GDM1 (cell line): Measurements from ENCODE around the gene HIVEP1.
"Not testable (repeated sequence)": the region's sequence is repeated elsewhere in the genome, so short reads cannot be mapped to it uniquely, and the experiment has no call there.

Experiments used
- DNase-seq: peaks from one replicate; lab custom pipeline; 2025; lab: John Stamatoyannopoulos, UW

The HIVEP1 gene

DNA sequence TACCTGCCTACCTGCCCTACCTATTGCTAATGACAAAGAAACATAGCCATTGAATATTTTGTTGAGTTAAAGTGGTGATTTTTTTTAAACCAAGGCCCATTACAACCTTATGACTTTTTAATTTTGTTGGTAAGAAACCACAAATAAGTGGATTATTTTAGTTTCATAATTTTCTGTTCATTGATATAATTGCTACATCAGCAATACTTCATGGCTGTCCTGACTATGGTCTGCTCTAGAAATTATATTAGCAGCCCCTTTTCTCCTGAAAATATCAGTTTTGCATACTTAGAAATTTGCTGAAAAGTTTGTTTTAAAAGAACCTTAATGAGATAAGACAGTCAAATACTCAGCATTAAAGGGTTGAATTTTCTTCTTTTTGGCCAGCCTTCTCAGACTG lies 106.5 kb downstream of the HIVEP1 start:
- no peak for DNase-seq

DNA sequence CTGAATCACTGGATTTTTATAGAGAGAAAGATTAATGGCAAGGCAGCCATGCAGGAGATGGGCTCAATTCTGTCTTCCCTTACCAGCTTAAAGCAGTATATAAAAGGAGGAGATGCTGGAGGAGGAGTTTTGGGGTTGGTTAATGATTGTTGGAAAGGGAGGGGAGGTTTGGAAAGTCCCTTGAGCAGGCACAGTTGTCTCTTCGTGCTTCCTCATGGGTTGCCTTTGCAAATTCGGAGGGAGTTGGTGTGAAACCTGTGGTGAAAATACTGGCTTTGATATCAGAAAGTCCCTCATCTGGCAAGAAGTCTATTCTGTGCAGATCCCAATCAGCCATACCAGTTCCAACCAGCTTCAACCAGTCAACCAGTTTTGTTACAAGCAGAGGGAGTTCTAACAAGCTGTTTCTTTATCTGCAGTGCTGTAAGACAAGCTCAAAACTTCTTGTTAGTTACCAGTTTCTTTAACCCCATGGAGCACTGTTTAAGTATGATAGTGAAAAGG lies 107.0 kb downstream of the HIVEP1 start:
- no peak for DNase-seq

DNA sequence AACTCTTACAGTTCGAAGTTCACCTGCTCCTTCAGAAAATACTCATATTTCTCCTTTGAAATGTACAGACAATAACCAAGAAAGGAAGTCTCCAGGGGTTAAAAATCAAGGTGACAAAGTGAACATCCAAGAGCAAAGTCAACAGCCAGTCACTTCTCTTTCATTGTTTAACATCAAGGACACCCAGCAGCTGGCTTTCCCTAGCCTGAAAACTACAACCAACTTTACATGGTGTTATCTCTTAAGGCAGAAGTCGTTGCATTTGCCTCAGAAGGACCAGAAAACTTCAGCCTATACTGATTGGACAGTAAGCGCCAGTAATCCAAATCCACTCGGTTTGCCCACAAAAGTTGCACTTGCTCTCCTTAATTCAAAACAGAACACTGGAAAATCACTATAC lies 113.3 kb downstream of the HIVEP1 start:
- no peak for DNase-seq

DNA sequence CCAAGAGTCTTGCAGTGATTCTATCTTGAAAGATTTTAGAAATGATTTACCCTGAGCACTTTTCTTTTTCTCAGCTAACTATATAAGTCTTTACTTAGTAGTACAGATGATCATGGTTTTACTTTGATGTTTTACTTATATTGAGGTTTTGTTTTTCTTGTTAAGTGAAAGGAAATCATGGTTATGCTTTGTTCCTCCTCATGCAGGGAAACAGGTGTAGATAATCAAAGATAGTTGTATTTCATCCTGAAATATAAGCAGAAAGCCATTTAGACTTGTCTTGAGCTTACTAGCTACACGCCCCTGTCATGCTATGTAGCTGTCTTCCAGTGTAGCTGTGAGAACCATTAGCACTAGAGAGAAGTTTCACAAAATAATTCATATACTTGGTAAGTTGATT lies 113.9 kb downstream of the HIVEP1 start:
- no peak for DNase-seq

DNA sequence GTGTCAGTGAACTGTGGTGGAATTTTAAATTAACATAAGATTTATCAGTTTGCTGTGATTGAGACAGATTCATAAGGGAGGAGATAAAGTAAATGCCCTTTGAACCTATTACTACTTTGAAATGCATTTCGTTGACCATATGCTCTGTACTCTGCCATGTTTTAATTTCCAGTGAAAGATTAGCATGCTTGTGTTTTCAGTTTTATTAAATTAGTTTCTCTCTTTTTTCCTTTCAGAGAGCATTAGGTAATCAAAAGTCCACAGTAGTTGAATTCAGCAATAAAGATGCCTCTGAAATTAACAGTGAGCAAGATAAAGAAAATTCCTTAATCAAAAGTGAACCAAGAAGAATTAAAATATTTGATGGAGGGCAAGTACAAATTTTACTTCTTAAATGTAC lies 117.4 kb downstream of the HIVEP1 start:
- DNase-seq, result no peak

DNA sequence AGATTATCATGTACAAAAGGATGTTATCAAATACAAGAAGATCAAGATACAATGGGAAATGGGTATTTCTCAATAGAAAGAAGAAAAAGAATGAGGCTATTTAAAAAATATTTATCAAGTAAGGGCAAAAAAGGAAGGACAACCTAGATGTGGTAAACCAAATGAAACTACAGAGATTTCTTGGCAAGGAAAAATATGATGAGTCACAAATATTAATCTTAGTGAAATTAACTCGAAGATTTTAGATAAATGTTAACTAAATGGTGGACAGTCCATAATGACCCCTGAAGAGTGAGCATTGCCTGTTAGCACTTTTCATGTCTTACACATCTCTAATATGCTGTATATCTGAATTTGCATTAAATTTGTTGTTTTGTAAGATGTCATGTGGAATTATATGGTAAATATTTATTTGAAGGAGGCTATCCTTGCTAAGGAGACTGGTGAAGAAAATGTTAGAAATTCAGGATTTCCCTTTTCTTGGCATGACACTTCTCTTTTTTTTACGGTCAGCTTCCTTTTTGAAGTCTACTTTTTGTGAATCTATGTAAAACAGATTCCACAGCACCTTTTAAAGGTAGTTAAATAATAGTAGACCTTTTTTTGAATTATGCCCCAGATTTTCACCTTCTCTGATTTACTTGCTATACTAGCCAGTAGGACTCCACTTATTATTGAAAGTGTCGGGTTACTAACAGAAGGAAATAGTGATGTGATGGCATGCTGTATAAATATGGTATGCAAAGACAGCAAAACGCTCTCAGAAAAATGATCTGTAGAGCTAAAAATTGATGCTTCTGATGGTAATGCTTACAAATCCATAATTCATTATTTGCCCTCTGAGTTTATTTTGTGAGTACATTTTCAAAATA lies 120.5 kb downstream of the HIVEP1 start:
- no peak for DNase-seq

DNA sequence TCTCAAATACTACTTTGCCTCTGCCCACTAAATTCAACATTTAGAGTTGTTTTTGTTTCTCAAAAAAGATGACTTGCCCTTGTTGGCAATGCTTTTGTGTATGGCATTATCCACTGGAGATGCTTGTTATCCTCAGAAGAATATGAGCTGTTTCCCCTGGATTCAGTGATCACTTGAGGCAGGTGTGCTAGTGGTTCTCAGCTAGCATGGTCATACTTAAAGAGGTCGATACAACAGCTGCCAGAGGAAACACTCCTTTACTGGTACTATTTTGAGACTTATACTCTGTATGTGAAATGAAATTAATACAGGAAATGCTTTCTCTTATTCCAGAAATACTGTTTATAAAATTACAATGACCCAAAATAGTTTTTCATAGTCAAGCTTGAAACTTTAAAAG lies 122.5 kb downstream of the HIVEP1 start:
- no peak for DNase-seq

DNA sequence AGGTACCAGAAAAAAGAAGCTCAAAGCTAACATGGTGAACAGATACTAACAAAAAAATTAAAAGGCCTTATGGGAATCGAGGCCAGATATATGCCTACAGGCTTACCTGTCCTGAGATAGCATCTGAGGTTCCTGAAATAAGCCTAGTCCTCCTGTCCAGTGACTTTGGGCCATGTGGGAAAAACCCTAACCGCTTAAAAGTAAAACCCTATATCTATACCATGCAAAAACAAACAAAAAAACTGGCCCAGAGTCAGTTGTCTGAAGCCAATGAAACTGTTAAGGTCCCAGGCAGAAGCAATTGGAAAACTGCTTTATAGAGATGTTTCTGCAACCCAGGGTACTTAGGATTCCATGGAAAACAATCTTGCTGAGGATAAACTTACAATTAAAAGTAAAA lies 122.9 kb downstream of the HIVEP1 start:
- no peak for DNase-seq

DNA sequence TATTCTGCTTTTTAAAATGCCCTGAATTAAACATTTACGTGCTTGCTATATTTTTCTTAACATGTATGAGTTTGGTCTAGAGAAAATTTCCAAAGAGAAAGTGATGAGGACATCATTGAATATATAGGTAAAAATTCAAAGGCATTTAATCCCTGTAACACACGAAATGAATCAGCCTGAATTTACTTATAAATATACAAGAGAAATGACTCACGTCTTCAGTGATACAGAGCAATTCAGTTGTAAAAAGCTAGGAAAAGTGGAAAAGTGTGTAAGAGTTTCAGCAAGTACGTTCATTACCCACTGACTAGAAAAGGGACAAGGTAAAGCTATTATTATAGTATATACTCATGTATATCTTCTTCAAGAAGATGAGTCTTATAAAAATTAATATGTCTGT lies 124.8 kb downstream of the HIVEP1 start:
- DNase-seq, result no peak

DNA sequence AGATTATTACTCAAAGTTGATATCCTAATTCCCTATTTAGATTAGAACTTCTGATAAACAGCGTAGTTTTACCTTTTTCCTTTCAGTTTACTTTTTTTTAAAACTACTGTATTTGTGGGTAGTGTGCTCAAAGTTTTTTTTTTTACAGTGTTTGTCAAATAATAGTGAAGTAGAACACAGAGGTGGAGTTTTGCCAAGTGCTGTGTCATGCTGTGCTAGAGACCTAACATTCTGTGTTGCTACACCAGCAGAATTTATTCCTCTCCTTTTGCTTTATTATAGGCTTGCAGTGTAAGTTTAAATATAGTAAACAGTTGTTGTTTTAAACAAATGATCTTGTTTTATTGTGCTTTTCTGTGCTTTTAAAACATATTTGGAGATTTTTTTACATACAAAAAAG lies 125.4 kb downstream of the HIVEP1 start:
- peak; percentile 5 for DNase-seq

DNA sequence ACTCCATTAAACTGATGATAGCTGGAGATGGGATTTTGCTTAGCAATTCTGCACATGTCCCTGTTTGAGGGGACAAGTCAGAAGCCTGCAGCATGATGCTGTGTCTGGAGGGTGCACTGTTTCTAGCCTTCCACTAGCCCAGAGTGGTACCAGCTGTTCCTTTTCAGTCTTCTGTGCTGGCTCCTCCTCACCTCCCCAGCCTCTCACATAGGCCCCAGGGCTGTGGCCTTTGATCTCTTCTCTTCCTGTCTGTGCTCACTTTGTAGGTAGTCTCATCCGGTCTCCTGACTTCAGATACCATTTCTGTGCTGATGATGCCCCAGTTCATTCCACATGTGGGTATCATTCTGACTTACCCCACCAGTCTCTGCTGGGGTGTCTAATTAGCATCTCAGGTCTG lies 126.3 kb downstream of the HIVEP1 start:
- no peak for DNase-seq

DNA sequence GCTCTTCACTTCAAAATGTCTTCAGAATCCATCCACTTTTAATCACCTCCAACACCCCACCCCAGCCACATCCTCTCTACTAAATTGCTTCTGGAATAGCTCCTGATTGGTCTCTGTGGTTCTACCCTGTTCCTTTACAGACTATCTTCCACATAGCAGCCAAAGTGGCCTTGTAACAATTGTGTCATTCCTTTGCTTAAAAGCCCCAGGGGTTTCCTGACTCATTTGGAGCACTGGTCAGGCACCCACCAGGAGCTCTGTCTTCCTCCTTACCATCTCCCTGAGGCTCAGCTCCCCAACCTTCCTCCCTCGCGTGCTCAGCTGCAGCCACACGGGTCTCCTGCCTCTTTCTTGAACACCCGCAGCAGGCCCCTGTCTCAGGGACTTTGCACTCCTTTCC lies 126.8 kb downstream of the HIVEP1 start:
- DNase-seq, result no peak

DNA sequence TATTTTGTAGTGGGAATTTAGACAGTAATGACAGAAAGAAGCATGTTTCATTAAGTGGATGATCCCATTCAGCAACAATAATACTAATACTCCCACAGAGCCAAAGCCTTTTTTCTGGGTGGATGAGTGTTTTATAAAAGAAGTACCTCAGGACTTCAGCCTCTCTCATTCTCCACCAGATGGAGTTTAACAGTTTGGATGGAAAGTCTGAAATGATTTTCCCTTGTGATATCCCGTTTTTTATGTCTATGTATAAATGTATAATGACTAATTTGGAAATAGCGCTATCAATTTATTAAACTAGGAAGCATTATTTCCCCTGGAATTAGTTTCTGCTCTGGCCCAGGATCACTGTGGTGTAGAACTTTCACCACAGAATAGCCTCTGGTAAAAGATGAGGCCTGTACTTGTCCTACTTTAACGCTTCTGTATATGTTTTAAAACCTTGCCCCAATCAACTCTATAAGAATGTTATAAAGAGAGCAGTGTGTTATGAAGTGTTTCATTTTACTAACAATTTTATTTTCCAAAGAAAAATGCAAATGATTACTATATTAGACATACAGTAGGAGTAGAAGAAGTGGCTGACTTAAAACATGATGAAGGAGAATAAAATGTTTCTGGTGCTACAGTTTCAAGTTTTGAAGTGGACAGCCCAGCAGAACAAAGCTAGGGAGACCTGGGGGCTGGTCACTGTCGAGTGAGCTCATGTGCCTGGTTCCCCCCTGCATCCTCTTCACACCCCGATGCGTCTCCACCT lies 135.6 kb downstream of the HIVEP1 start:
- no peak for DNase-seq

DNA sequence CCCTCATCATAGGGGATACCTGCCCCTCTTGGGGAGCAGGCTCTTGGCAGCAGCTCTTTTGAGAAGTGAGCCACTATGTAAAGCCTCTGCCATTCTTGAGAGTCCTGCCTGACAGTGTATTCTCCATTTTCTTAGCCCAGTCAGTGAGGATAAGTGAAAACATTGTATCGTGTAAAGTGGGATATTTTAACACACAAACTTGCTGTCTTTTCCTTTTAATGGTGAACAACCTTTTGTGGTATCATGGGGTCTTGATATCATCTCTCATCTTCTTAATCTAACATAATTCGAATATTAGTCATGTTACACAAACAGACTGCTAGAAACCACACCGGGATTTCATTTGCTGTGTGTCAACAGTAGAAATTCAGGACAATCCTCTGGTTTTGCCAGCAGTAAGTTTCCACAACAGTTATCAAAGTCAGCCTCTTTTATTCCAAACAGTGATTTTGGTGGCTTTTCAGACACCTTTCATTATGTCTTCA lies 136.2 kb downstream of the HIVEP1 start:
- no peak for DNase-seq

DNA sequence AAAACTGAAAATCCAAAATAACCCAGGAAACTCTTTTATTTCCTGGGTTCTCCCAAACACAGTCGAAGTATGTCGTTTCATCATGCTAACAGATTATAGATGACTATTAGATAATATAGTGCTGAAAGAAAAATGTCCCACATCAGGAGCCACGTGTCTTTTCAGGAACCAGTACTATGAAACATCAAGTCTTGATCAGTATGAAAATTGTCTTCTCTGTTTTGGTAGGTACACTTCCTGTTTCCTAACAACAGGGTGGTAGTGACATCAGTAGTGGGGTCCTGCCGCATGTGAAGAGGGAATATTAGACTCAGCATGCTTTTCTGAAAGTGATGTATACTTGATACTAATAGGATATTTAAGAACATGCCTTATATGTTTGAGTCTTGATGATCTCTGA lies 136.7 kb downstream of the HIVEP1 start:
- DNase-seq, result no peak

DNA sequence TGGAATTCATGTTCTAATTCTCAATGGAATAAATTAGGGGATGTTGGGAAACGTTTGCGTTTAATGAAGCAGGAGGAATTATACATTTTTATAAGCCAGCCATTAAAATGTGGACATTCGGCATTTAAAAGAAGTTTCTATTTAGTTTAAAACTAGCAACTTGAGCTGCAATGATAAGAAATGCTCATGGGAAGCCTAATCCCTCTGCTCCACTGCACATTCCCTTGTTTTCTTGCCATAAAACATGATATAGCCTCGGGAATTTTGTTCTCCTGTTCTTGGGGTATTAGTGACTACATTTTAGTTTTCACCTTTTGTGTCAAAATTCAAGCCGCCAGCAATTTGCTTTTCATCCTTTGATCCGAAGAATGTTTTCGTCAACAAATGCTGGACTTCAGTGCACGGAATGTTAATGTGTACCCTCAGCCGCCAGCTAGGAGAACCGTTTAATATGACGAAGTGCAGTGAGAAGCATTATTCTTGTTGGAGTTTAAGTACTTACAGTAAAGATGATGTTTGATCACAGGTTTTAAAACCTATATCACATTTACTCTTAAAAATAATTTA lies 137.9 kb downstream of the HIVEP1 start:
- DNase-seq, result no peak

DNA sequence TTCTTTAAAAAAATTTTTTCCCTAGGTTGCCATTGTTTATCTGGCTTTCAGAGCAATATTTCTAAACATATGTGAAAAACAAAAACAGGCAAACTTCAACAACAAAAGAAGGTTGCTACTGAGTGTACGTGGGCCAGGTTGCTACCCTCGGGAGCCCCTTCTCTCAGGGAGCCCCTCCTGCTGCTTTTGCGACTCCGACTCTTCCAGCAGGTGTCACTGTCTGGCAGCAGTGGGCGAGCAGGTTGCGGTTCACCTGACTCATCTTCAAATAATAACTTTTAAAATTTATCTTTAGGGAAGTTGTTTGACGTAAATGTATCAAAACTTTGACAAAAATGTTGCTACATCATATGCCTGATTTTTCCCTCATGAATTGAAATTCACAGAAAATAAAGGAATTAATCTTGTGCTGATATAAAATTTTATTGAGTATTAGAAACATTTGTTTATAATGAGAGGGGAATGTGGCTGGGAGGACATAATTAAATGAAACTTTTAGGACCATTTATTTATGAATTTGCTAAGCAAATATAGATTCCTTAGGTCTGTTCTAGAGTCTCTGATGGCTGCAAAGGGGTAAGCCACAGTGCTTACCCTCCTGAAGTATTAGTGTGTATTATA lies 138.8 kb downstream of the HIVEP1 start:
- DNase-seq, result no peak

DNA sequence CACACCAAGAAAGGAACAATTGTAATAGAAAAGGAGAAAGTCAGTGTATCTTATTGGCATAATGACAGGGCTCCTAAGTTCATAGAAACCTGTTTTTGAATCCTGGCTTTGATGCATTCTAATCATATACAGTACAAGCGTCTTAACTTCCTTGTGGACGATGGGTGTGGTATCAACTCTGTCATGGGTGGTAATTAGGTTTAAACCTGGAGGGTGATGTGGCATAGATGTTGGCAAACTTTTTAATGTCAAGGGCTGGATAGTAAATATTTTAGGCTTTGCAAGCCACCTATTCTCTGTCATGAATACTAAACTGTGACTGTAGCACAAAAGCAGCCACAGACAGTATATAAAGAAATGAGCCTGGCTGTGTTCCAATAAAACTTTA lies 139.3 kb downstream of the HIVEP1 start:
- DNase-seq, result no peak

DNA sequence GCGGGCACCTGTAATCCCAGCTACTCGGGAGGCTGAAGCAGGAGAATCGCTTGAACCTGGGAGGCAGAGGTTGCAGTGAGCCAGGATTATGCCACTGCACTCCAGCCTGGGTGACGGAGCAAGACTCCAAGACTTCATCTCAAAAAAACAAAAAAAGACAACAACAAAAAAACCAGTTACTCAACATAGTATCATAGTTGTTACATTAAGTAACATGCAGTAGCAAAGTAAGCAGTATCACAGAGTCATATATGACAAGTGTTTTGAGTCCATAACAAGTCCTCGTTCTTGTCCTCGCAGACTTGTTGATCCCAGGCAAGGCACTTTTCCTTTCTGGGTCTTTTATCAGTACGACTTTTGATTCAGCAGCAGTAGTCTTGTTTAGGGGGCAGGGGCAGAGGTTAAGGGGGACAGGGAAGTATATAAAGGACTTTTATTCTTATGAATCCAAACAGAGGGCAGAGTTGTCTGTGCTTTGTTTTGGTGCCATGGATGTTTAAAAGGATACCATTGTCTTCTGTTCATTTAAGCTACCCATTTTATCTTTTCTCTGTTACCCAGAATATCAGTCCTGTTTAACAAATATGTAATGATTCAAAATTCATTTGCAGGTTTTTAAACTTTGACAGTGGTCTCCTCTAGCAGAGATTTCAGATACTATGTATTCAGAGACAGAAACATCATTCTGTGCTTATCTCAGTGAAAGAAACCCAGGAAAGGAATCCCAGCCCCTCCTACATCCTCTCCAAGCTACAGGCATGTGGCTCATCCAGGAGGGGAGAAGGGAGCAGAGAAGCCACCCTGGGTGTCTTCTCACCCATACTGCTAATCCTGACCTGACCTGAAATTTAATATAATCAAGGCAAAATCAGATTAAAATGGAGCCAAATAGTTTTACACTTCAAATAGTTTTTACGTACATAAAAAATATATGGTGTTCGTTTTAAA lies 140.2 kb downstream of the HIVEP1 start:
- no peak for DNase-seq

DNA sequence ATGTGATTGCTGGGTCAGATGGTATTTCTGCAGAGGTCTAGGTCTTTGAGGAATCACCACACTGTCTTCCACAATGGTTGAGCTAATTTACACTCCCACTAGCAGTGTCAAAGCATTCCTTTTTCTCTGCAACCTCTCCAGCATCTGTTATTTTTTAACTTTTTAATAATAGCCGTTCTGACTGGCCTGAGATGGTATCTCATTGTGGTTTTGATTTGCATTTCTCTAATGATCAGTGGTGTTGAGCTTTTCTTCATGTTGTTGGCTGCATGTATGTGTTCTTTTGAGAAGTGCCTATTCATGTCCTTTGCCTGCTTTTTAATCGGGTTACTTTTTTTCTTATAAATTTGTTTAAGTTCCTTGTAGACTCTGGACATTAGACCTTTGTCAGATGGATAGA lies 143.7 kb downstream of the HIVEP1 start:
- not testable (repeated sequence) for DNase-seq
